SU-DHL-6 (cell line): ENCODE data around the gene ST6GAL2.

ENCODE experiments used
- CTCF ChIP-seq: fragments of 200-600 bp; sonication (generic); IDR thresholded peaks from one replicate; pipeline ENCODE4 v1.5.1; 2017; ENCODE audit warnings: antibody characterized with exemption, mild to moderate bottlenecking, low read length, moderate library complexity; ENCODE audit not compliant: insufficient read depth, poor library complexity, severe bottlenecking
- EZH2phosphoT487 ChIP-seq: fragments of 200-600 bp; sonication (generic), shearing (Covaris generic); conservative IDR thresholded peaks from 2 replicates; pipeline ENCODE4 v1.6.1; 2018; ENCODE audit warnings: mild to moderate bottlenecking, antibody characterized with exemption, low read length, moderate library complexity, mixed read lengths

GRCh38 chr2:106921451-106921850, 35.5 kb upstream of the ST6GAL2 start:
- no peak for TF ChIP-seq EZH2phosphoT487
- no peak for TF ChIP-seq CTCF
